WERI-Rb-1 (cell line): ENCODE results near the gene MAML2.

ENCODE experiments used
- DNase-seq: peaks from one replicate; pipeline ENCODE4 v3.0.0-alpha.2; 2020
- H3K27ac ChIP-seq: fragments of 250-450 bp; sonication (Bioruptor Pico); 2 replicates; pipeline ENCODE4 v1.5.1; 2020; ENCODE audit warnings: mild to moderate bottlenecking, moderate library complexity
- H3K27me3 ChIP-seq: fragments of 250-450 bp; sonication (Bioruptor Pico); 2 replicates; pipeline ENCODE4 v1.5.1; 2021; ENCODE audit warnings: mild to moderate bottlenecking, low read depth, moderate library complexity; ENCODE audit not compliant: insufficient read depth, severe bottlenecking
- H3K36me3 ChIP-seq: fragments of 250-450 bp; sonication (Bioruptor Pico); 2 replicates; pipeline ENCODE4 v1.5.1; 2020; ENCODE audit warnings: mild to moderate bottlenecking, moderate library complexity
- H3K4me3 ChIP-seq: 2 replicates; pipeline ENCODE4 v1.5.1; 2011; ENCODE audit warnings: low read depth, mild to moderate bottlenecking, control low read depth, low read length
- H3K9me3 ChIP-seq: fragments of 250-450 bp; sonication (Bioruptor Pico); 2 replicates; pipeline ENCODE4 v1.5.1; 2021; ENCODE audit warnings: mild to moderate bottlenecking, moderate library complexity; ENCODE audit not compliant: severe bottlenecking
- CTCF ChIP-seq: IDR thresholded peaks from 2 replicates; pipeline ENCODE4 v1.5.1; 2011; ENCODE audit warnings: low read depth, mild to moderate bottlenecking, control low read depth, inconsistent platforms, low read length

MAML2 gene

GRCh38 chr11:96044747-96045146, 298.2 kb downstream of the MAML2 start:
- Histone ChIP-seq H3K36me3 (peaks cover 9% of the 10 kb centered on the region), H3K4me3 (no peak overlapping the region), H3K9me3 (no peaks in the 10 kb centered on the region), H3K27me3 (no peaks in the 10 kb centered on the region), H3K27ac (no peak overlapping the region)
- DNase-seq = no peak
- TF ChIP-seq CTCF = no peak

DNA sequence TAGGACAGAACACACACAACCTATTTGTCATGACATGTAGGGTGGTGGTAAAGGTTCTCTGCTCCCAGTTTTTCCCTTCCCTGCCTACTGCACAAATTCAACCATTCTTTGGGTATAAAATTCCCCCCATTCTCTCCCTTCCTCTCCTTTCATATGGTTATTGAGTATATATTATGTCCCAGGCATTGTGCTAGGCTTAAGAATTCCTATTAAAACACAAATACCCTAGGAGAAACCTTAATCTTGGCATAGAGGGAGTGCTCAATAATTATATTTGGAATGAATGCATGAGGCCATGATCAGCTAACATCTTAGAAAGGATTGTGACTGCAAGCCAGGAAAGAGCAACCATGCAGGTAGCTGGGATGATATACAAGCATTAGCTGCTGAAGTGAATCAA, 298.7 kb downstream of the MAML2 start:
- Histone ChIP-seq H3K4me3 (no peak overlapping the region), H3K27me3 (no peaks in the 10 kb centered on the region), H3K9me3 (no peaks in the 10 kb centered on the region), H3K27ac (no peak overlapping the region), H3K36me3 (peaks cover 9% of the 10 kb centered on the region)
- no peak for TF ChIP-seq CTCF
- DNase-seq = no peak

DNA sequence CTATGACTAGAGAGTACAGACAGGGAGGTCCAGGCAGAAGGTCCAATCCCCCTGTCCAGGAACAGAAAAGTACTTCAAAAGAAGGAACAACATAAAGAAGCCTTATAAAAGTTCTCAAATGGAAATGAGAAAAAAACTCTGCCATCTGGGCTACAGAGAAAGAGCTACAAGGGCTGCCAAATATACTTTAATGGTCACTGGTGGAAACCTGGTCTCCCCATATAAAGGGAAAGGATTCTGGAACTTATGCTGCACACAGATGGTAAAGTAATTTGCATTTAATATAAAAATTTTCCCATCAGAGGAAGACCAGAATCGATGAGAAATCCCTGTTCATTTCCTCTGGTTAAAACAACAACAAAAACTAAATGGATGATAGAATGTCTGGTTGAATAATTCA, 299.7 kb downstream of the MAML2 start:
- no peak for DNase-seq
- H3K4me3 ChIP-seq = no peak overlapping the region
- no peaks in the 10 kb centered on the region for H3K27me3 ChIP-seq
- H3K36me3 ChIP-seq = peaks cover 9% of the 10 kb centered on the region
- no peaks in the 10 kb centered on the region for H3K9me3 ChIP-seq
- no peak for TF ChIP-seq CTCF
- H3K27ac ChIP-seq = no peak overlapping the region

GRCh38 chr11:96038046-96038445, 304.9 kb downstream of the MAML2 start:
- DNase-seq = no peak
- H3K27ac ChIP-seq = peak overlapping the region; percentile 84
- H3K4me3 ChIP-seq = no peak overlapping the region
- peaks cover 13% of the 10 kb centered on the region for H3K36me3 ChIP-seq
- TF ChIP-seq CTCF = no peak
- H3K27me3 ChIP-seq = no peaks in the 10 kb centered on the region
- no peaks in the 10 kb centered on the region for H3K9me3 ChIP-seq

- Histone ChIP-seq H3K36me3 (peaks cover 16% of the 10 kb centered on the region), H3K9me3 (no peaks in the 10 kb centered on the region), H3K27me3 (no peaks in the 10 kb centered on the region), H3K4me3 (no peak overlapping the region), H3K27ac (peak overlapping the region; percentile 84)
- no peak for DNase-seq
- TF ChIP-seq CTCF = no peak
Measured at GRCh38 chr11:96037405-96037949, 305.5 kb downstream of the MAML2 start.

GRCh38 chr11:96036863-96037262, 306.1 kb downstream of the MAML2 start:
- Histone ChIP-seq H3K4me3 (no peak overlapping the region), H3K9me3 (no peaks in the 10 kb centered on the region), H3K27ac (peak overlapping the region; percentile 84), H3K36me3 (peaks cover 13% of the 10 kb centered on the region), H3K27me3 (no peaks in the 10 kb centered on the region)
- DNase-seq = no peak
- TF ChIP-seq CTCF = no peak
